Stimulated activated CD4-positive, alpha-beta T cell treated with anti-CD3 and anti-CD28 coated beads, Interleukin-4, amount 100 ng/mL, for 48 hours (primary cell): Measurements from ENCODE around the gene ZDHHC5.

Experiments used
- DNase-seq, 2 donors: peaks; one replicate each; pipeline ENCODE4 v3.0.0-alpha.2; 2020; ENCODE audit warnings: low read depth in 2 of 2

ZDHHC5 gene

DNA sequence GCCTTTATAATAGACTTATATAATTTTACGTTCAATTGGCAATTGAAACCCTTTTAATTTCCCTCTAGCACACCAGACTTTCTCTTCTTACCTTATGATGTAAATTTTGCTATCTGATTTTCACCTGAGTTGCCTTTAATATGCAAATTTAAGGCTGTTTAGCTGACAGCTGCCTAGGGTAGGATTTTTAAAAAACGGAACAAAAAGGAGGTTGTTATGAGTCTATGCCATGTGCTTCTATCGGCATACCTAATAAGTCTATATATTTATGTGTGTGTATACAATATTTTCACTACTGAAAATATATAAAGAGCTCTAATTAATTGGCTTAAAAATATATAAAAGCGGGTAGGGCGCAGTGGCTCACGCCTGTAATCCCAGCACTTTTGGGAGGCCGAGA, 61.6 kb downstream of the ZDHHC5 start:
- no peak for DNase-seq

DNA sequence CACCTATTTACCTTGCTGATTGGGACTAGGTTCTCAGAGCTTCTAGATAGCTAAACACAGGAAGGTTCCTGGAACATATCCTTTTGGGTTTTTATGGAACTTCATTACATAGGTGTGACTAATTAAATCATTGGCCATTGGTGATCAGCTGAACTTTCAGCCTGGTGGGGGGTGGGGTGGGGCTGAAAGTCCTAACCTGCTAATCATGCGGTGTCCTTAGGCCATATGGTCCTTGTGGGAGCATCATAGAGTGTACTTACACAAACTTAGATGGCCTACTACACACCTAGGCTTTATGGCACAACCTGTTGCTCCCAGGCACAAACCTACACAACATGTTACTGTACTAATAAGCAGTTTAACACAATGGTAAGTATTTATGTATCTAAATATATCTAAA, 64.7 kb downstream of the ZDHHC5 start:
- no peak for DNase-seq

DNA sequence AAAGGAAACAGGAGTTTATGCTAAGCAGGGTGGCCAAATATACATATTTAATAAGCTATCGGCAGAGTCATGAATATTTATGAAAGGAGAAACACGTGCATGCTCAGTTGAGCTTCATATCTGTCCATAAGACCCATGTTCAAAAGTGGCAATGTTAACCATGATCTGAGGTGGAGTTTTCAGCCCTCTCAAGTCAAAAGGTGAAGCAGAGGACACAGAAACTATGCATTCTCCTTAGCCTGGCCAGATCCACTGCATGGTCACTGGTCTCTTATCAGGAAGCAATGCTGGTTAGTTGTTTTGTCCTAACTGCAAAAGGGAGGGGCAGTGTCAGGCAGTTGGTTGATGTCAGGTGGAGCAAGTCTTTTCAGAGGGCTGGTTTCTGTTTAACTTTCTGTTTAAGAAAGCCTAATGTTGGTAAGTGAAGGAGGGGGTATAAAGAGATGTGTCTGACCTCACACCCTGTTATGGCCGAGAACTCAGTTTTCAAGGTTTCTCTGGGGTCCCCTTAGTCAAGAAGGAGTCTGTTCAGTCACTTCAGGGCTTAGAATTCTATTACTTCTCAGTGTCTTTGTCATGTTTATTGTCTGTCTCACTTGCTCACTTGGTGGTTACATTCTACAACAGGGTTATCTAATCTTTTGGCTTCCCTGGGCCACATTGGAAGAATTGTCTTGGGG, 67.8 kb downstream of the ZDHHC5 start:
- no peak for DNase-seq

- DNase-seq: peak; percentile 90 to 95
Observed at GRCh38 chr11:57741132-57742086, 73.5 kb downstream of the ZDHHC5 start, which contains the start of gene SELENOH. SELENOH (plus strand) TSS chr11:57741491; CDS start chr11:57741596, 105 bp downstream.

- DNase-seq: no peak
Observed at GRCh38 chr11:57742087-57742452, 74.2 kb downstream of the ZDHHC5 start.

DNA sequence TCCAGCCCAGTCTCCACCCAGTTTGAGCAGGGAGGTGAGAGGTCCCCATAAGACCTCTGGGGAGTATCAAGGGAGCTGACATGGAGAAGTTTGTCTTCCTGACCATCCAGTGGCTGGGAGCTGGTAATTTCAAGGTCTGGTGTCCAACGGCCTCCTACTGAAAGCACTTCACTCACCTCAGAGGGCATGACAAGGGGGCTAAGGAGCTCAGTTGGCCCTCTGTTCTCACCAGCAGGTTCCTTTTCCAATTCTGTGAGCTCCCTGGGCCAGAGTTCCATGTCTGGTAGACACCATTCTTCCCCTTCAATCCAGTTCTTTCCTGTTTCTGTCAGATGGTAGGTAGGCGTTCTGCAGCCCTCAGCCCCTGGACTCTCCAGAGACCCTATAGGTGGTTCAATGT, 76.4 kb downstream of the ZDHHC5 start:
- DNase-seq: no peak

- DNase-seq: no peak
Observed at GRCh38 chr11:57745206-57745605, 77.3 kb downstream of the ZDHHC5 start.

DNA sequence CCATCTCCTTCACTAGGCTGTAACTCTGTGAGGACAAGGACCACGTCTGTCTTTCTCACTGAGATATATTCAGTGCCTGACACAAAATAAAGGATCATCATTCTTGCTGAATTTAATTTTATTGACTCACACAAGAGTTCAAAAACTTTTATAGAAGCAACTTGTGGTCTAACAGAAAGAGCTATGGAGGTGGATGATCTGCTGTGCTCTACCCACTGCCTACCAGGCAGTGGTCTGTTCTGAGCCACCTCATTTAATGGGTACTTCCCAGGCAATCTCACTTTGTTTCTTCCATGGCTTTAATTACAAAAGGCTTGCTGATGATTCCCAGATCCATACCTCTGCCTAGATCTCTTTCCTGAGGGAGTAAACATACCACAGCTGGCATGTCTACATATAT, 79.0 kb downstream of the ZDHHC5 start:
- no peak for DNase-seq
